OCI-LY1 (cell line): ENCODE measurements around the gene SV2C.

ENCODE experiments used
- CTCF ChIP-seq: fragments of 200-600 bp; sonication (generic), shearing (Covaris generic); IDR thresholded peaks from 2 replicates; pipeline ENCODE4 v1.5.1; 2017; ENCODE audit warnings: mild to moderate bottlenecking, antibody characterized with exemption, low read length, moderate library complexity, mixed read lengths
- EZH2 ChIP-seq: fragments of 200-600 bp; sonication (generic), shearing (Covaris generic); IDR thresholded peaks from 2 replicates; pipeline ENCODE4 v1.8.0; 2017; ENCODE audit warnings: borderline replicate concordance, mixed run types, mild to moderate bottlenecking, antibody characterized with exemption, low read length, moderate library complexity, mixed read lengths

GRCh38 chr5:76091351-76091750, 8.2 kb downstream of the SV2C start:
- TF ChIP-seq CTCF (no peak), EZH2 (no peak)
